ENCODE measurements around the gene FMC1.

DNA sequence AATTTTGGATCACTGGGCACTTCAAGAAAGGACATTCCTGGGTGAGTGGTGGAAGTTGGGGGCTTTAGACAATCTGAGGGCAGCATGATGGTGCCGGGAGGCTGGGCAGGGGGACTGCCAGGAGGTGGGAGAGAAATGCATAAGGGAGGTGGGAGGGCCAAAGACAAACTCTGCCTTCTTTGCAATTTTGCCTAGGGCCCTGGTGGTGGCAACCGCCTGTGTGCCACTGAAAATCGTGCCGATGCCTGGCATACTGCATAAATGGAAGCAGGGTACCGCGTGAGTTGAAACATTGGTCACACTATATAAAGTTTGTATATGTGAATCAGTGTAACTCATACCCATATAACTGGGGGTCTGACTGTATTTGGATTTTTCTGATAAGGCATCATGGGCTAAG lies 21.8 kb downstream of the FMC1 start:
- TF ChIP-seq, protein P1, sequence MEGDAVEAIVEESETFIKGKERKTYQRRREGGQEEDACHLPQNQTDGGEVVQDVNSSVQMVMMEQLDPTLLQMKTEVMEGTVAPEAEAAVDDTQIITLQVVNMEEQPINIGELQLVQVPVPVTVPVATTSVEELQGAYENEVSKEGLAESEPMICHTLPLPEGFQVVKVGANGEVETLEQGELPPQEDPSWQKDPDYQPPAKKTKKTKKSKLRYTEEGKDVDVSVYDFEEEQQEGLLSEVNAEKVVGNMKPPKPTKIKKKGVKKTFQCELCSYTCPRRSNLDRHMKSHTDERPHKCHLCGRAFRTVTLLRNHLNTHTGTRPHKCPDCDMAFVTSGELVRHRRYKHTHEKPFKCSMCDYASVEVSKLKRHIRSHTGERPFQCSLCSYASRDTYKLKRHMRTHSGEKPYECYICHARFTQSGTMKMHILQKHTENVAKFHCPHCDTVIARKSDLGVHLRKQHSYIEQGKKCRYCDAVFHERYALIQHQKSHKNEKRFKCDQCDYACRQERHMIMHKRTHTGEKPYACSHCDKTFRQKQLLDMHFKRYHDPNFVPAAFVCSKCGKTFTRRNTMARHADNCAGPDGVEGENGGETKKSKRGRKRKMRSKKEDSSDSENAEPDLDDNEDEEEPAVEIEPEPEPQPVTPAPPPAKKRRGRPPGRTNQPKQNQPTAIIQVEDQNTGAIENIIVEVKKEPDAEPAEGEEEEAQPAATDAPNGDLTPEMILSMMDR (conservative IDR thresholded peaks at IDR 0.05): no peak
- no peak for TF ChIP-seq ZFX (IDR thresholded peaks at IDR 0.05)

All from C4-2B (cell line).